Measurements from ENCODE around the gene STOX1. TPM values are rescaled to one million over a fixed set of nuclear protein-coding genes. Genes with fewer than 3 reads are reported as not detected.
A peak's percentile ranks its signal among the peaks of the same experiment; 100 is the strongest.

Gene STOX1, protein sequence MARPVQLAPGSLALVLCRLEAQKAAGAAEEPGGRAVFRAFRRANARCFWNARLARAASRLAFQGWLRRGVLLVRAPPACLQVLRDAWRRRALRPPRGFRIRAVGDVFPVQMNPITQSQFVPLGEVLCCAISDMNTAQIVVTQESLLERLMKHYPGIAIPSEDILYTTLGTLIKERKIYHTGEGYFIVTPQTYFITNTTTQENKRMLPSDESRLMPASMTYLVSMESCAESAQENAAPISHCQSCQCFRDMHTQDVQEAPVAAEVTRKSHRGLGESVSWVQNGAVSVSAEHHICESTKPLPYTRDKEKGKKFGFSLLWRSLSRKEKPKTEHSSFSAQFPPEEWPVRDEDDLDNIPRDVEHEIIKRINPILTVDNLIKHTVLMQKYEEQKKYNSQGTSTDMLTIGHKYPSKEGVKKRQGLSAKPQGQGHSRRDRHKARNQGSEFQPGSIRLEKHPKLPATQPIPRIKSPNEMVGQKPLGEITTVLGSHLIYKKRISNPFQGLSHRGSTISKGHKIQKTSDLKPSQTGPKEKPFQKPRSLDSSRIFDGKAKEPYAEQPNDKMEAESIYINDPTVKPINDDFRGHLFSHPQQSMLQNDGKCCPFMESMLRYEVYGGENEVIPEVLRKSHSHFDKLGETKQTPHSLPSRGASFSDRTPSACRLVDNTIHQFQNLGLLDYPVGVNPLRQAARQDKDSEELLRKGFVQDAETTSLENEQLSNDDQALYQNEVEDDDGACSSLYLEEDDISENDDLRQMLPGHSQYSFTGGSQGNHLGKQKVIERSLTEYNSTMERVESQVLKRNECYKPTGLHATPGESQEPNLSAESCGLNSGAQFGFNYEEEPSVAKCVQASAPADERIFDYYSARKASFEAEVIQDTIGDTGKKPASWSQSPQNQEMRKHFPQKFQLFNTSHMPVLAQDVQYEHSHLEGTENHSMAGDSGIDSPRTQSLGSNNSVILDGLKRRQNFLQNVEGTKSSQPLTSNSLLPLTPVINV
- total RNA-seq (1 to 10 TPM; 3.8 to 4.6 TPM), polyA plus RNA-seq (ENCODE audit: insufficient read depth, low read depth, low replicate concordance) (3.2 TPM)
- long read RNA-seq, donor 1, partial matches to known transcripts = 0 of 1 reads
- long read RNA-seq, donor 1, other reads (novel, unspliced or antisense) = 0 of 1 reads
- long read RNA-seq, donor 2, partial matches to known transcripts = 0 of 1 reads
- long read RNA-seq, donor 2, other reads (novel, unspliced or antisense) = 0 of 1 reads

DNA sequence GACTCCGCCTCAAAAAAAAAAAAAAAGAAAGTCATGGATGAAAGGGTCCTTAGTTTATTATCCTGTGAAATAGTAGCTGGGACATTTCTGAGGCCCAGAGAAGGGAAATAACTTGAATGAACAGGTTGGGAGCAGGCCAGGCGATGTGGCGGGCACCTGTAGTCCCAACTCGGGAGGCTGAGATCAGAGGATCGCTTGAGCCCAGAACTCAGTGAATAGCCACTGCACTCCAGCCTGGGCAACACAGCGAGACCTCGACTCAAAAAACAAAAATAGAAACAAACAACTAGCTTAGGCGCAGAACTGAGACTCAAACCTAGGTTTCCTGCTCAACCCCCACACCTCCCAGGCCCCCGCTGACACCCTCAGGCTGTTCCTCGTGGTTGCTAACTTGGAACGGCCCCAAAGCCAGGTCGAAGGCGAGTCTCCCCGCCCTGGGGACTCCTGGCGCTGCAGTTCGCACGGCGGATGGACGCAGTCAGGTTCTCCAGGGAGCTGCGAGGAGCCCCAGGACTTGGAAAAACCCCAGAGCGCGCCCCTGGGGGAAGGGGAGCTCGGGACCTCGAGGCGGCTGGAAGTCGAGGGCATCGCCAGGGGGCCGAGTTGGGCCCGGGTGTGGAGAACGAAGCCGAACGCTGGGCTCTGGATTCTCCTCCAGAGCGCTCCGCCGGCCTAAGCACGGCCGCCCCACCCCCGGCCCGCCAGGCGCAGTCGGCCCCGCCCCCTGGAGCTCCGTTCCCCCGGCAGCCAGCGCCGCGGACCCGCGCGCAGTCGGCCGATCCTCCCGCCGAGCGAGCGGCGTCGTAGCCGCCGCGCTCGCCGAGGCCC is at the start of gene STOX1:
Gene STOX1 (plus strand): TSS at position 768 of the 828 bp plus-strand sequence. CDS start 93 bp downstream, outside the sequence.
- Histone ChIP-seq H3K36me3 (ENCODE audit: low read depth, missing control alignments) (no peaks in the 10 kb centered on the region), H3K27me3 (no peaks in the 10 kb centered on the region), H3K27ac (no peak within 1 kb of the TSS), H3K4me1 (no peaks in the 10 kb centered on the region), H3K9me3 (no peaks in the 10 kb centered on the region), H3K4me3 (peak within 1 kb of the TSS; percentile 52 to 55)
- DNase-seq = peak; percentile 69
- intact Hi-C loops (cut with DNase I; ENCODE audit: low total_unique reads) = no loop called here
- 5 to 23% methylated on average over 9 to 50 of the region's 63 CpGs for whole genome bisulfite sequencing, 2 donors
- TF ChIP-seq POLR2A (IDR thresholded peaks at IDR 0.05) = no peak
- TF ChIP-seq, protein P1, sequence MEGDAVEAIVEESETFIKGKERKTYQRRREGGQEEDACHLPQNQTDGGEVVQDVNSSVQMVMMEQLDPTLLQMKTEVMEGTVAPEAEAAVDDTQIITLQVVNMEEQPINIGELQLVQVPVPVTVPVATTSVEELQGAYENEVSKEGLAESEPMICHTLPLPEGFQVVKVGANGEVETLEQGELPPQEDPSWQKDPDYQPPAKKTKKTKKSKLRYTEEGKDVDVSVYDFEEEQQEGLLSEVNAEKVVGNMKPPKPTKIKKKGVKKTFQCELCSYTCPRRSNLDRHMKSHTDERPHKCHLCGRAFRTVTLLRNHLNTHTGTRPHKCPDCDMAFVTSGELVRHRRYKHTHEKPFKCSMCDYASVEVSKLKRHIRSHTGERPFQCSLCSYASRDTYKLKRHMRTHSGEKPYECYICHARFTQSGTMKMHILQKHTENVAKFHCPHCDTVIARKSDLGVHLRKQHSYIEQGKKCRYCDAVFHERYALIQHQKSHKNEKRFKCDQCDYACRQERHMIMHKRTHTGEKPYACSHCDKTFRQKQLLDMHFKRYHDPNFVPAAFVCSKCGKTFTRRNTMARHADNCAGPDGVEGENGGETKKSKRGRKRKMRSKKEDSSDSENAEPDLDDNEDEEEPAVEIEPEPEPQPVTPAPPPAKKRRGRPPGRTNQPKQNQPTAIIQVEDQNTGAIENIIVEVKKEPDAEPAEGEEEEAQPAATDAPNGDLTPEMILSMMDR (IDR thresholded peaks at IDR 0.05) = no peak

DNA sequence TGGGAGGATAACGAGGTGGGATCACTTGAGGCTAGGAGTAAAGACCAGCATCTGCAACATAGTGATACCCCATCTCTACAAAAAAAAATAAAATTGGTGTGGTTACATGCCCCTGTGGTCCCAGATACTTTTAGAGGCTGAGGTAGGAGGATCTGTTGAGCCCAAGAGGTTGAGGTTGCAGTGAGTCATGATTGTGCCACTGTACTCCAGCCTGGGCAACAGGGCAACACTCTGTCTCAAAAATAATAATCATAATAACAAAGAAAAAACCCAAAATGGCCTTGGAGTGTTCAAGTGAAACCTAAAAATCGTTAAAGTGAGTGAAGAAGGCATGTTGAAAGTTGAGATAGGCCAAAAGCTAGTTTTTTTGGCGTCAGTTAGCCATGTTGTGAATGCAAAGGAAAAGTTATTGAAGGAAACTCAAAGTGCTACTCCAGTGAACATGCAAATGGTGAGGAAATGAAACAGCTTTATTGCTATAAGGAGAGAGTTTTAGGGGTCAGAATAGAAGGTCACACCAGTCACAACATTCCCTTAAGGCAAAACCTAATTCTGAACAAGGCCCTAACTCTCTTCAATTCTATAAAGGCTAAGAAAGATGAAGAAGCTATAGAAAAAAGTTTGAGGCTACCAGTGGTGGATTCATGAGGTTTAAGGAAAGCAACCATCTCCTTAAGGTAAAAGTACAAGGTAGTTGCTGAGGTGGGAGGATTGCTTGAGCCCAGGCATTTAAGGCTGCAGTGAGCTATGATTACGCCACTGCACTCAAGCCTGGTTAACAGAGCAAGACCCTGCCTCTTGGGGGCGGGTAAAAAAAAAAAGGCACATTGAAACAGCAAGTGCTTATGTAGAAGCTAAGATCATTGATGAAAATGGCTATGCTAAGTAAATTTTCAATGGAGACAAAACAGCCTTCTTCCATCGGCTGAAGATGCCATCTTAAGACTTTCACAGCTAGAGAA is 45.4 kb upstream of the STOX1 start:
- TF ChIP-seq, protein P1 (IDR thresholded peaks at IDR 0.05) = no peak
- TF ChIP-seq POLR2A (IDR thresholded peaks at IDR 0.05) = no peak
- no peak for DNase-seq
- Histone ChIP-seq H3K27ac (no peak overlapping the region), H3K4me1 (no peaks in the 10 kb centered on the region), H3K27me3 (no peaks in the 10 kb centered on the region), H3K4me3 (no peak overlapping the region), H3K9me3 (no peaks in the 10 kb centered on the region), H3K36me3 (ENCODE audit: low read depth, missing control alignments) (no peaks in the 10 kb centered on the region)
- intact Hi-C loops (cut with DNase I; ENCODE audit: low total_unique reads) = no loop called here
- WGBS, 2 donors = 90% methylated on average over 6 of the region's 6 CpGs

DNA sequence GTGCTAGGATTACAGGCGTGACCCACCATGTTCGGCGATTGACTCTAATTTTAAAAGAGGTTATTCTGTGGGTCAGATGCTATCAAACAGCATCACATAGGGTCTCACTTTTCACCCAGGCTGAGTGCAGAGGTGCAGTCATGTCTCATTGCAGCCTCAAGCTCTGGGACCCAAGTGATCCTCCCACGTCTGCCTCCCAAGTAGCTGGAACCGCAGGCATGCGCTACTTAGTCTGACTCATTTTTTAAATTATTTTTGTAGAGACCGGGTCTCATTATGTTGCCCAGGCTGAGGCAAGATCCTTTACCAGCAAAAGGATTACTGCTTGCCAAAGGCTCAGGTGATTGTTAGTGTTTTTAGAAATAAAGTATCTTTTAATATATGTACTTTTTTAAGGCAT is 42.9 kb upstream of the STOX1 start:
- no peak overlapping the region for H3K4me3 ChIP-seq
- WGBS, 2 donors = 89 to 97% methylated on average over 7 of the region's 7 CpGs
- TF ChIP-seq, protein P1 (IDR thresholded peaks at IDR 0.05) = no peak
- TF ChIP-seq POLR2A (IDR thresholded peaks at IDR 0.05) = no peak
- H3K4me1 ChIP-seq = no peaks in the 10 kb centered on the region
- no peak overlapping the region for H3K27ac ChIP-seq
- no peaks in the 10 kb centered on the region for H3K36me3 ChIP-seq (ENCODE audit: low read depth, missing control alignments)
- H3K9me3 ChIP-seq = no peaks in the 10 kb centered on the region
- no peaks in the 10 kb centered on the region for H3K27me3 ChIP-seq
- no peak for DNase-seq
- intact Hi-C loops (cut with DNase I; ENCODE audit: low total_unique reads) = no loop called here

Measured in testis (tissue), 5 donors.